ENCODE results near the gene PDZD2.
"Not testable (repeated sequence)": the region's sequence is repeated elsewhere in the genome, so short reads cannot be mapped to it uniquely, and the experiment has no call there.

The PDZD2 gene

DNA sequence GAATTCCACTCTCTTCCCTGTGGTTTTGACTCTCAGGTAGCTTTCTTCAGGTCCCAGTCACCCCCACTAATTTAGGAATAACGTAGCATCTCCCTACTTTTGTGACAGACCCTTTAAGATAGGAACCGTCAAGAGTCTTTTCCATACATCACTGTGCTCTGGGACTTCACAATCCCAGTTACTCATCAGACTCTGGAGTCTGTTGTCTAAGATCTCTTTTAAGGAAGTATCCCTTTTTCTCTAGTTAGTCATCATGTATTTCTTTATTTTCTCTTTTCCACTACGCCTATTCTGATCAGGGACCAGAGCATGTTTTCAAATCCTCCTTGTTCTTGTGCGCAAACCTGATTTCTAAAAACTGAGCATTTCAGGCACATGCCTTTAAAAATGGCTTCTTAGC lies 392.2 kb downstream of the PDZD2 start:
- H3K27ac ChIP-seq (replicated peaks): no peak overlapping the region
- TF ChIP-seq GABPA (IDR thresholded peaks at IDR 0.05; ENCODE audit: low read depth): no peak
- TF ChIP-seq, protein P1, sequence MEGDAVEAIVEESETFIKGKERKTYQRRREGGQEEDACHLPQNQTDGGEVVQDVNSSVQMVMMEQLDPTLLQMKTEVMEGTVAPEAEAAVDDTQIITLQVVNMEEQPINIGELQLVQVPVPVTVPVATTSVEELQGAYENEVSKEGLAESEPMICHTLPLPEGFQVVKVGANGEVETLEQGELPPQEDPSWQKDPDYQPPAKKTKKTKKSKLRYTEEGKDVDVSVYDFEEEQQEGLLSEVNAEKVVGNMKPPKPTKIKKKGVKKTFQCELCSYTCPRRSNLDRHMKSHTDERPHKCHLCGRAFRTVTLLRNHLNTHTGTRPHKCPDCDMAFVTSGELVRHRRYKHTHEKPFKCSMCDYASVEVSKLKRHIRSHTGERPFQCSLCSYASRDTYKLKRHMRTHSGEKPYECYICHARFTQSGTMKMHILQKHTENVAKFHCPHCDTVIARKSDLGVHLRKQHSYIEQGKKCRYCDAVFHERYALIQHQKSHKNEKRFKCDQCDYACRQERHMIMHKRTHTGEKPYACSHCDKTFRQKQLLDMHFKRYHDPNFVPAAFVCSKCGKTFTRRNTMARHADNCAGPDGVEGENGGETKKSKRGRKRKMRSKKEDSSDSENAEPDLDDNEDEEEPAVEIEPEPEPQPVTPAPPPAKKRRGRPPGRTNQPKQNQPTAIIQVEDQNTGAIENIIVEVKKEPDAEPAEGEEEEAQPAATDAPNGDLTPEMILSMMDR (IDR thresholded peaks at IDR 0.05; ENCODE audit: insufficient read depth, low read length): no peak
- no peak for TF ChIP-seq POLR2AphosphoS5 (IDR thresholded peaks at IDR 0.05; ENCODE audit: low read depth)
- TF ChIP-seq SPI1 (IDR thresholded peaks at IDR 0.05; ENCODE audit: borderline replicate concordance, low read depth): no peak
- TF ChIP-seq, protein P2, sequence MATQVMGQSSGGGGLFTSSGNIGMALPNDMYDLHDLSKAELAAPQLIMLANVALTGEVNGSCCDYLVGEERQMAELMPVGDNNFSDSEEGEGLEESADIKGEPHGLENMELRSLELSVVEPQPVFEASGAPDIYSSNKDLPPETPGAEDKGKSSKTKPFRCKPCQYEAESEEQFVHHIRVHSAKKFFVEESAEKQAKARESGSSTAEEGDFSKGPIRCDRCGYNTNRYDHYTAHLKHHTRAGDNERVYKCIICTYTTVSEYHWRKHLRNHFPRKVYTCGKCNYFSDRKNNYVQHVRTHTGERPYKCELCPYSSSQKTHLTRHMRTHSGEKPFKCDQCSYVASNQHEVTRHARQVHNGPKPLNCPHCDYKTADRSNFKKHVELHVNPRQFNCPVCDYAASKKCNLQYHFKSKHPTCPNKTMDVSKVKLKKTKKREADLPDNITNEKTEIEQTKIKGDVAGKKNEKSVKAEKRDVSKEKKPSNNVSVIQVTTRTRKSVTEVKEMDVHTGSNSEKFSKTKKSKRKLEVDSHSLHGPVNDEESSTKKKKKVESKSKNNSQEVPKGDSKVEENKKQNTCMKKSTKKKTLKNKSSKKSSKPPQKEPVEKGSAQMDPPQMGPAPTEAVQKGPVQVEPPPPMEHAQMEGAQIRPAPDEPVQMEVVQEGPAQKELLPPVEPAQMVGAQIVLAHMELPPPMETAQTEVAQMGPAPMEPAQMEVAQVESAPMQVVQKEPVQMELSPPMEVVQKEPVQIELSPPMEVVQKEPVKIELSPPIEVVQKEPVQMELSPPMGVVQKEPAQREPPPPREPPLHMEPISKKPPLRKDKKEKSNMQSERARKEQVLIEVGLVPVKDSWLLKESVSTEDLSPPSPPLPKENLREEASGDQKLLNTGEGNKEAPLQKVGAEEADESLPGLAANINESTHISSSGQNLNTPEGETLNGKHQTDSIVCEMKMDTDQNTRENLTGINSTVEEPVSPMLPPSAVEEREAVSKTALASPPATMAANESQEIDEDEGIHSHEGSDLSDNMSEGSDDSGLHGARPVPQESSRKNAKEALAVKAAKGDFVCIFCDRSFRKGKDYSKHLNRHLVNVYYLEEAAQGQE (IDR thresholded peaks at IDR 0.05; ENCODE audit: insufficient replicate concordance, low read depth): no peak
- DNase-seq (ENCODE audit: low read depth in 1 of 2, low spot score in 1 of 2): no peak
- H3K4me3 ChIP-seq (replicated peaks; ENCODE audit: insufficient read depth, low read length): no peak overlapping the region
- H3K27me3 ChIP-seq (ENCODE audit: insufficient read depth, poor library complexity, severe bottlenecking): no peaks in the 10 kb centered on the region

DNA sequence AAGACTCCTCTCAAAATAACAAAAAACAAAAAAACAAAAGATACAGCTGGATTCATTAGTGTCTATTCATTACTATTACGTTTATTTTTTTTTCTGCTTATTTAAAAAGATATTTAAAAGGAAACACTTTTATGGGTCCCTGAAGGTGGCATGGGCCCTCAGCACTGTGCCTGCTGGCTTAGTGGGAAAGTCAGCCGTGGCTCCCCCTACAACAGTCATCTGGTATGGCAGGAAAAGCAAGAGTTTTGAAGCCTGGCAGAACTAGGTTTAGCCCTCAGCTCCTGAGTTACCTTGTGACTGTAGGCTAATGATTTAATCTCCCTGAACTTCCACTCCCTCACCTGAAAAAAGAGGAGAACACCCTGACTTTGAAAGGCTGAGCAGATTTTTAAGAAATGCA lies 399.6 kb downstream of the PDZD2 start:
- DNase-seq (ENCODE audit: low read depth in 1 of 2, low spot score in 1 of 2): no peak

DNA sequence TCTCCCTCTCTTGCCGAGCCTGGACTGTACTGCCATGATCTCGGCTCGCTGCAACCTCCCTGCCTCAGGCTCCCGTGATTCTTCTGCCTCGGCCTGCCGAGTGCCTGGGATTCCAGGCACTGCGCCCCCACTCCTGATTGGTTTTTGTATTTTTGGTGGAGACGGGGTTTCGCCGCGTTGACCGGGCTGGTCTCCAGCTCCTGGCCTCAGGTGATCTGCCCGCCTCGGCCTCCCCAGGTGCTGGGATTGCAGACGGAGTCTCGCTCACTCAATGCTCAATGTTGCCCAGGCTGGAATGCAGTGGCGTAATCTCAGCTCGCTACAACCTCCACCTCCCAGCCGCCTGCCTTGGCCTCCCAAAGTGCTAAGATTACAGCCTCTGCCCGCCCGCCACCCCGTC lies 400.2 kb downstream of the PDZD2 start:
- H3K4me3 ChIP-seq (replicated peaks; ENCODE audit: insufficient read depth, low read length): not testable (repeated sequence)

More for the DNA sequence above, 399.6 kb downstream of the PDZD2 start:
- TF ChIP-seq GABPA (IDR thresholded peaks at IDR 0.05; ENCODE audit: low read depth) (no peak), SPI1 (IDR thresholded peaks at IDR 0.05; ENCODE audit: borderline replicate concordance, low read depth) (no peak), POLR2AphosphoS5 (IDR thresholded peaks at IDR 0.05; ENCODE audit: low read depth) (no peak)
- TF ChIP-seq, protein P1 (IDR thresholded peaks at IDR 0.05; ENCODE audit: insufficient read depth, low read length): no peak
- TF ChIP-seq, protein P2 (IDR thresholded peaks at IDR 0.05; ENCODE audit: insufficient replicate concordance, low read depth): no peak
- Histone ChIP-seq H3K27ac (replicated peaks) (no peak overlapping the region), H3K4me3 (replicated peaks; ENCODE audit: insufficient read depth, low read length) (no peak overlapping the region), H3K27me3 (ENCODE audit: insufficient read depth, poor library complexity, severe bottlenecking) (no peaks in the 10 kb centered on the region)

DNA sequence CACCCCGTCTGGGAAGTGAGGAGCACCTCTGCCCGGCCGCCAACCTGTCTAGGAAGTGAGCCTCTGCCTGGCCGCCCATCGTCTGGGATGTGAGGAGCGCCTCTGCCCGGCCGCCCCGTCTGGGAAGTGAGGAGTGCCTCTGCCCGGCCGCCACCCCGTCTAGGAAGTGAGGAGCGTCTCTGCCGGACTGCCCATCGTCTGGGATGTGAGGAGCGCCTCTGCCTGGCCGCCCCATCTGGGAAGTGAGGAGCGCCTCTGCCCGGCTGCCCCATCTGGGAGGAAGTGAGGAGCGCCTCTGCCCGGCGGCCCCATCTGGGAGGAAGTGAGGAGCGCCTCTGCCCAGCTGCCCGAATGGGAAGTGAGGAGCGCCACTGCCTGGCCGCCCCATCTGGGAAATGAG lies 400.7 kb downstream of the PDZD2 start:
- H3K27me3 ChIP-seq (ENCODE audit: insufficient read depth, poor library complexity, severe bottlenecking); DNase-seq (ENCODE audit: low read depth in 1 of 2, low spot score in 1 of 2); H3K27ac ChIP-seq (replicated peaks); H3K4me3 ChIP-seq (replicated peaks; ENCODE audit: insufficient read depth, low read length): not testable (repeated sequence)

More for the DNA sequence above, 400.2 kb downstream of the PDZD2 start:
- not testable (repeated sequence) for DNase-seq (ENCODE audit: low read depth in 1 of 2, low spot score in 1 of 2); H3K27ac ChIP-seq (replicated peaks); H3K27me3 ChIP-seq (ENCODE audit: insufficient read depth, poor library complexity, severe bottlenecking)

DNA sequence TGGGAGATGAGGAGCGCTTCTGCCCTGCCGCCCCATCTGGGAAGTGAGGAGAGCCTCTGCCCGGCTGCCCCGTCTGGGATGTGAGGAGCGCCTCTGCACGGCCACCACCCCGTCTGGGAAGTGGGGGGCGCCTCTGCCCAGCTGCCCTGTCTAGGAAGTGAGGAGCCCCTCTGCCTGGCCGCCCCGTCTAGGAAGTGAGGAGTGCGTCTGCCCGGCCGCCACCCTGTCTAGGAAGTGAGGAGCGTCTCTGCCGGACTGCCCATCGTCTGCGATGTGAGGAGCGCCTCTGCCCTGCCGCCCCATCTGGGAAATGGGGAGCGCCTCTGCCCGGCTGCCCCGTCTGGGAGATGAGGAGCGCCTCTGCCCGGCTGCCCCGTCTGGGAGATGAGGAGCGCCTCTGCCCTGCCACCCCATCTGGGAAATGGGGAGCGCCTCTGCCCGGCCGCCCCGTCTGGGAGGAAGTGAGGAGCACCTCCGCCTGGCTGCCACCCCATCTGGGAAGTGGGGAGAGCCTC lies 401.3 kb downstream of the PDZD2 start:
- not testable (repeated sequence) for H3K27me3 ChIP-seq (ENCODE audit: insufficient read depth, poor library complexity, severe bottlenecking); DNase-seq (ENCODE audit: low read depth in 1 of 2, low spot score in 1 of 2); H3K27ac ChIP-seq (replicated peaks); H3K4me3 ChIP-seq (replicated peaks; ENCODE audit: insufficient read depth, low read length)

Data from HL-60 (cell line).